ENCODE data around the gene ZBTB20.

- TF ChIP-seq TAF1 (IDR thresholded peaks at IDR 0.05; ENCODE audit: borderline replicate concordance, insufficient read depth, low read length) (no peak), POLR2AphosphoS5 (IDR thresholded peaks at IDR 0.05; ENCODE audit: low read depth, low read length) (no peak), FOXP2 (optimal IDR thresholded peaks at IDR 0.05; ENCODE audit: borderline replicate concordance, extremely low read depth, extremely low read length, insufficient read depth) (no peak), REST (IDR thresholded peaks at IDR 0.05; ENCODE audit: insufficient read depth in 1 of 2, low read depth in 2 of 2, low read length in 2 of 2) (no peak)
Measured at GRCh38 chr3:114685161-114685560, 461.9 kb downstream of the ZBTB20 start.
